HTR-8/SVneo (cell line): ENCODE data around the gene SLC31A2.
"Not testable (repeated sequence)": the region's sequence is repeated elsewhere in the genome, so short reads cannot be mapped to it uniquely, and the experiment has no call there.

ENCODE experiments used
- DNase-seq: peaks from one replicate; pipeline ENCODE4 v3.0.0; 2011; ENCODE audit warnings: low spot score, mixed read lengths; ENCODE audit not compliant: insufficient read length
- FAIRE-seq: peaks from 2 replicates; lab custom pipeline; 2011; peaks lifted over from hg19 to GRCh38; lab: Jason Lieb, UNC

Gene SLC31A2

GRCh38 chr9:113150670-113151611 lies at the start of gene SLC31A2:
TSS of gene SLC31A2 (plus strand) at chr9:113151007. CDS start at chr9:113151075, 68 bp downstream.
- FAIRE-seq = peak; percentile 59

GRCh38 chr9:113105345-113105744 lies 45.5 kb upstream of the SLC31A2 start:
- not testable (repeated sequence) for FAIRE-seq, DNase-seq

More at GRCh38 chr9:113150670-113151611, at the start of gene SLC31A2:
- peak; percentile 89 for DNase-seq

- not testable (repeated sequence) for DNase-seq, FAIRE-seq
Observed at GRCh38 chr9:113111065-113111951, 39.5 kb upstream of the SLC31A2 start.

GRCh38 chr9:113112706-113113510 lies 37.9 kb upstream of the SLC31A2 start:
- FAIRE-seq, DNase-seq: not testable (repeated sequence)

GRCh38 chr9:113118829-113119228 lies 32.0 kb upstream of the SLC31A2 start:
- FAIRE-seq, DNase-seq: not testable (repeated sequence)

- DNase-seq = no peak
- FAIRE-seq = no peak
Observed at GRCh38 chr9:113125386-113126035, 25.3 kb upstream of the SLC31A2 start.

- no peak for FAIRE-seq
Observed at GRCh38 chr9:113129466-113129865, 21.3 kb upstream of the SLC31A2 start.

GRCh38 chr9:113129884-113130283 lies 20.9 kb upstream of the SLC31A2 start:
- no peak for FAIRE-seq
- DNase-seq = no peak

More at GRCh38 chr9:113129466-113129865, 21.3 kb upstream of the SLC31A2 start:
- no peak for DNase-seq

GRCh38 chr9:113131689-113132151 lies 19.1 kb upstream of the SLC31A2 start:
- FAIRE-seq (no peak), DNase-seq (no peak)

- no peak for DNase-seq
- FAIRE-seq = no peak
Observed at GRCh38 chr9:113137196-113138168, 13.3 kb upstream of the SLC31A2 start.

GRCh38 chr9:113138760-113139159 lies 12.0 kb upstream of the SLC31A2 start:
- FAIRE-seq (no peak), DNase-seq (no peak)

- DNase-seq (no peak), FAIRE-seq (no peak)
Observed at GRCh38 chr9:113139225-113139829, 11.5 kb upstream of the SLC31A2 start.

GRCh38 chr9:113139953-113140352 lies 10.9 kb upstream of the SLC31A2 start:
- DNase-seq (no peak), FAIRE-seq (no peak)

GRCh38 chr9:113140896-113141295 lies 9.9 kb upstream of the SLC31A2 start:
- DNase-seq, FAIRE-seq: not testable (repeated sequence)

- no peak for FAIRE-seq
- DNase-seq = no peak
Observed at GRCh38 chr9:113143432-113144227, 7.2 kb upstream of the SLC31A2 start.

- DNase-seq (no peak), FAIRE-seq (no peak)
Observed at GRCh38 chr9:113148372-113148705, 2.5 kb upstream of the SLC31A2 start.
